Neutrophil (primary cell): Measurements from ENCODE around the gene DISP1.

Source experiments
- H3K27ac ChIP-seq: fragments of 200-600 bp; sonication (generic); 2 replicates; pipeline ENCODE4 v1.5.1; 2016; ENCODE audit warnings: mild to moderate bottlenecking, moderate library complexity
- H3K27me3 ChIP-seq: fragments of 200-600 bp; sonication (generic); 2 replicates; pipeline ENCODE4 v1.6.0; 2016; ENCODE audit warnings: mild to moderate bottlenecking
- H3K36me3 ChIP-seq: fragments of 200-600 bp; sonication (generic); 2 replicates; pipeline ENCODE4 v1.5.1; 2017
- H3K4me1 ChIP-seq, 2 experiments: fragments of 200-600 bp in 1 of 2; sonication (generic) in 1 of 2; 1 replicate in 1 of 2; 2 replicates in 1 of 2; pipeline versions ENCODE4 v1.5.1 to v1.6.1; 2013 to 2016; ENCODE audit warnings: low read depth in 1 of 2, low read length in 1 of 2, mild to moderate bottlenecking in 1 of 2, moderate library complexity in 1 of 2; ENCODE audit not compliant: control insufficient read depth in 1 of 2, insufficient read depth in 1 of 2
- H3K4me3 ChIP-seq, 2 experiments: fragments of 200-600 bp in 1 of 2; sonication (generic) in 1 of 2; 1 replicate in 1 of 2; 2 replicates in 1 of 2; pipeline ENCODE4 v1.5.1; 2013 to 2016; ENCODE audit warnings: low read depth in 1 of 2, low read length in 1 of 2, mild to moderate bottlenecking in 1 of 2, moderate library complexity in 1 of 2
- H3K9me3 ChIP-seq: fragments of 200-600 bp; sonication (generic); 2 replicates; pipeline ENCODE4 v1.5.1; 2016
- TF ChIP-seq, protein P1 (sequence below): fragments of 200-600 bp; sonication (generic); IDR thresholded peaks from 2 replicates; pipeline ENCODE4 v1.5.1; 2016; ENCODE audit warnings: antibody characterized with exemption

The DISP1 gene

DNA sequence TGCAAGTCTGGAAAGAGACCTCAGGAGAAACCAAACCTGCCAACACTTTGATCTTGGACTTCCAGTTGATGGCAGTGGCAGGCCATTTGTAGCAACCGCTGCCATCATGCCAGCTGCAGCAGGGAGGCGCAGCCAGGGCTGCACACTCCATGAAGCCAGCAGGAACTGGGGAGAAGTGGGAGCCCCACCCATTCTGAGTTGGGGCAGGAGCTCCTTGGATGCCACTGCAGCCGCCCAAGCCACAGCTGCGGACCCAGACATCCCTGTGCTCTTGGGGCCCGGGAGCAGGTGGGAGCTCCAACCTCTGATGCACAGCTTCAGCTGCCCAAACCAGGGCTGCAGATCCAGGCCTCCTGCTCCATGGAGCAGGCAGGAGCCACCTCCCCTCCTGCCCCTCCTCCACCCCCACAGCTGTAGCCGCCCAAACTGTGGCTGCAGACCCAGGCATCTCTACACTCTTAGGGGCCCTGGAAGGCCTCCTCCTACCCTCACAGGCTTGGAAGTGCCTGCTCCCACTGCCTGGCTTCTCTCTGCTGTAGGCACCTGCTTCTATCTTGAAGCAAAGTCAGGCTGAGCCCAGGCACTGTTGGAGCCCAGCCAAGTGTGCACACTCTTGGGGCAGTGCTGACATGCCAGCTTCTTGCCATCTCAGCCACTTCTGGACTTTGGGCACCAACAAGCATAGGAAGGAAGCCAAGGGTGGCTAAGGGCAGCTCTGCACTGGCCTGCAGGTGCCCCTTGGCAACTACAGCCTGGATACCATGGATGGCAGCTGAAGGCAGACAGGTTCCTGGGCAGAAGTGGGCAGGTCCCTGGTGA is 20.0 kb upstream of the DISP1 start:
- H3K27me3 ChIP-seq: peaks cover 4% of the 10 kb centered on the region
- no peak overlapping the region for H3K27ac ChIP-seq
- no peaks in the 10 kb centered on the region for H3K9me3 ChIP-seq
- H3K36me3 ChIP-seq: no peaks in the 10 kb centered on the region
- TF ChIP-seq, protein P1, sequence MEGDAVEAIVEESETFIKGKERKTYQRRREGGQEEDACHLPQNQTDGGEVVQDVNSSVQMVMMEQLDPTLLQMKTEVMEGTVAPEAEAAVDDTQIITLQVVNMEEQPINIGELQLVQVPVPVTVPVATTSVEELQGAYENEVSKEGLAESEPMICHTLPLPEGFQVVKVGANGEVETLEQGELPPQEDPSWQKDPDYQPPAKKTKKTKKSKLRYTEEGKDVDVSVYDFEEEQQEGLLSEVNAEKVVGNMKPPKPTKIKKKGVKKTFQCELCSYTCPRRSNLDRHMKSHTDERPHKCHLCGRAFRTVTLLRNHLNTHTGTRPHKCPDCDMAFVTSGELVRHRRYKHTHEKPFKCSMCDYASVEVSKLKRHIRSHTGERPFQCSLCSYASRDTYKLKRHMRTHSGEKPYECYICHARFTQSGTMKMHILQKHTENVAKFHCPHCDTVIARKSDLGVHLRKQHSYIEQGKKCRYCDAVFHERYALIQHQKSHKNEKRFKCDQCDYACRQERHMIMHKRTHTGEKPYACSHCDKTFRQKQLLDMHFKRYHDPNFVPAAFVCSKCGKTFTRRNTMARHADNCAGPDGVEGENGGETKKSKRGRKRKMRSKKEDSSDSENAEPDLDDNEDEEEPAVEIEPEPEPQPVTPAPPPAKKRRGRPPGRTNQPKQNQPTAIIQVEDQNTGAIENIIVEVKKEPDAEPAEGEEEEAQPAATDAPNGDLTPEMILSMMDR: no peak
- H3K4me3 ChIP-seq: no peak overlapping the region
- H3K4me1 ChIP-seq: no peaks in the 10 kb centered on the region

GRCh38 chr1:222798116-222798515 is 16.7 kb upstream of the DISP1 start:
- Histone ChIP-seq H3K4me3 (no peak overlapping the region), H3K9me3 (no peaks in the 10 kb centered on the region), H3K27me3 (peaks cover 4% of the 10 kb centered on the region), H3K36me3 (no peaks in the 10 kb centered on the region), H3K27ac (no peak overlapping the region), H3K4me1 (no peaks in the 10 kb centered on the region)
- TF ChIP-seq, protein P1: no peak

DNA sequence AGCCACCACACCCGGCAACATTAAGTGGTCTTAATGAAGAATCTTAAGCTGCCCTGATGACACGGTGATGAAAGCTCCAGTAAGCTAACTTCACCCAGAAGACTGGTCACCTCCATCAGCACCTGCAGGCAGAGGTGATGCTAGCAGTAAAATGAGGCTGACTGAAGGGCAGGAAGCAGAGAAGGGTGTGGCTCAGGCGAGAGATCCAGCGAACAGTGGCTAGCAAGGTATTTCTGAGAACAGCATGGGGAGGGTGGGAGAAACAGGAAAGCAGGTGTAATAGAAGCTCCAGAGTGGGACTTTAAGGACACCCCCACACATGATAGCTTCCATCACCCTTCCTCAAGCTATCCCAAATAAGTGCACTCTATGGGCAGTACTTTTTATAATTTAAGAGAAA is 15.9 kb upstream of the DISP1 start:
- no peaks in the 10 kb centered on the region for H3K4me1 ChIP-seq
- H3K36me3 ChIP-seq: no peaks in the 10 kb centered on the region
- H3K27ac ChIP-seq: no peak overlapping the region
- TF ChIP-seq, protein P1: no peak
- no peaks in the 10 kb centered on the region for H3K9me3 ChIP-seq
- H3K4me3 ChIP-seq: no peak overlapping the region
- H3K27me3 ChIP-seq: peaks cover 4% of the 10 kb centered on the region

- H3K4me1 ChIP-seq: no peaks in the 10 kb centered on the region
- no peaks in the 10 kb centered on the region for H3K9me3 ChIP-seq
- TF ChIP-seq, protein P1: no peak
- no peaks in the 10 kb centered on the region for H3K36me3 ChIP-seq
- no peak overlapping the region for H3K27ac ChIP-seq
- peaks cover 4% of the 10 kb centered on the region for H3K27me3 ChIP-seq
- H3K4me3 ChIP-seq: no peak overlapping the region
These were observed 13.8 kb upstream of the DISP1 start for GRCh38 chr1:222801067-222801466.

DNA sequence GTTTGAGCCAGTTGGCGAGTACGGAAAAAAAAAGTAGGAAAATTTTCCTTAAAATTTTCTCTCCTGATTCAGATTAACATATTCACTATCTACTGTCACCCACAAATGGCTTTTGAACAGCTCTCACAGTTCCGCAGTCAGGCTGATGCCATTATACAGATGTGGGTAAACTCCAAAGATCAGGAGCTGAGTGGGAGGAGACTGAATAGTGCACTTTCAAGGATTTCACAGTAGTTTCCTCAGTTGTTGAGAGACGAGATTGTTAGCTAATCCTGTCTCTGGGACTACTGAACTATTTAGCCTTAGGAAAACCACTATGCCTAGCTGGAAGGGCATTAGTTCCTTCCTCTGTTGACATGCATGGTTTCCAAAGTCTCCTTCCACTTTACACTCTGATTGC is 3.2 kb upstream of the DISP1 start:
- Histone ChIP-seq H3K36me3 (no peaks in the 10 kb centered on the region), H3K27me3 (peaks cover 10% of the 10 kb centered on the region), H3K27ac (no peak overlapping the region), H3K9me3 (no peaks in the 10 kb centered on the region), H3K4me1 (peaks cover 6 to 16% of the 10 kb centered on the region in 2 experiments), H3K4me3 (no peak overlapping the region)
- TF ChIP-seq, protein P1: no peak
